H1 (cell line): Measurements from ENCODE around the gene IL17RA.

Source experiments
- EP300 ChIP-seq, 2 experiments: IDR thresholded peaks; 1 replicate in 1 of 2; 2 replicates in 1 of 2; pipeline ENCODE4 v1.6.1; 2011 to 2012; ENCODE audit warnings: low read depth in 2 of 2, low read length in 2 of 2, mild to moderate bottlenecking in 2 of 2, borderline replicate concordance in 1 of 2, inconsistent platforms in 1 of 2, moderate library complexity in 1 of 2
- EZH2 ChIP-seq: fragments of 200-600 bp; sonication (generic); IDR thresholded peaks from 2 replicates; pipeline ENCODE4 v1.7.1; 2012; ENCODE audit warnings: low read depth, mild to moderate bottlenecking, moderate library complexity, low read length, inconsistent platforms; ENCODE audit not compliant: severe bottlenecking
- HDAC2 ChIP-seq, 2 experiments: fragments of 300-600 bp in 1 of 2; sonication (generic) in 1 of 2; IDR thresholded peaks; 2 replicates each; pipeline ENCODE4 v1.6.1; 2011 to 2012; ENCODE audit warnings: low read depth in 2 of 2, low read length in 2 of 2, mild to moderate bottlenecking in 2 of 2, moderate library complexity in 2 of 2, borderline replicate concordance in 1 of 2, inconsistent platforms in 1 of 2
- KDM5A ChIP-seq: fragments of 200-600 bp; IDR thresholded peaks from 2 replicates; pipeline ENCODE4 v1.7.1; 2012; ENCODE audit warnings: mild to moderate bottlenecking, low read length, inconsistent platforms, mixed read lengths
- NANOG ChIP-seq: IDR thresholded peaks from 2 replicates; pipeline ENCODE4 v1.6.1; 2011; ENCODE audit warnings: low read length, low read depth, mild to moderate bottlenecking, inconsistent platforms; ENCODE audit not compliant: insufficient read depth, poor library complexity, severe bottlenecking
- POLR2A ChIP-seq, 2 experiments: IDR thresholded peaks; 1 replicate in 1 of 2; 2 replicates in 1 of 2; pipeline ENCODE4 v1.6.1; 2011; ENCODE audit warnings: low read depth in 2 of 2, low read length in 2 of 2, mild to moderate bottlenecking in 2 of 2; ENCODE audit errors: control extremely low read depth in 1 of 2
- TF ChIP-seq, protein P1 (sequence below): IDR thresholded peaks from 2 replicates; pipeline ENCODE4 v1.6.1; 2012; ENCODE audit warnings: low read length, inconsistent platforms
- TF ChIP-seq, protein P2 (sequence below), 3 experiments: IDR thresholded peaks; 1 replicate in 2 of 3; 2 replicates in 1 of 3; pipeline versions ENCODE4 v1.5.1 to v1.6.1; 2011; ENCODE audit warnings: low read length in 3 of 3, mild to moderate bottlenecking in 3 of 3, inconsistent platforms in 2 of 3, low read depth in 1 of 3, moderate library complexity in 1 of 3; ENCODE audit not compliant: insufficient read depth in 1 of 3; ENCODE audit errors: control extremely low read depth in 1 of 3

- no peak for TF ChIP-seq HDAC2 (IDR thresholded peaks at IDR 0.05; ENCODE audit: borderline replicate concordance in 1 of 2, low read depth in 2 of 2, low read length in 2 of 2)
- TF ChIP-seq, protein P1, sequence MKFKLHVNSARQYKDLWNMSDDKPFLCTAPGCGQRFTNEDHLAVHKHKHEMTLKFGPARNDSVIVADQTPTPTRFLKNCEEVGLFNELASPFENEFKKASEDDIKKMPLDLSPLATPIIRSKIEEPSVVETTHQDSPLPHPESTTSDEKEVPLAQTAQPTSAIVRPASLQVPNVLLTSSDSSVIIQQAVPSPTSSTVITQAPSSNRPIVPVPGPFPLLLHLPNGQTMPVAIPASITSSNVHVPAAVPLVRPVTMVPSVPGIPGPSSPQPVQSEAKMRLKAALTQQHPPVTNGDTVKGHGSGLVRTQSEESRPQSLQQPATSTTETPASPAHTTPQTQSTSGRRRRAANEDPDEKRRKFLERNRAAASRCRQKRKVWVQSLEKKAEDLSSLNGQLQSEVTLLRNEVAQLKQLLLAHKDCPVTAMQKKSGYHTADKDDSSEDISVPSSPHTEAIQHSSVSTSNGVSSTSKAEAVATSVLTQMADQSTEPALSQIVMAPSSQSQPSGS: no peak
- TF ChIP-seq KDM5A: no peak
- no peak for TF ChIP-seq EZH2
- TF ChIP-seq, protein P2, sequence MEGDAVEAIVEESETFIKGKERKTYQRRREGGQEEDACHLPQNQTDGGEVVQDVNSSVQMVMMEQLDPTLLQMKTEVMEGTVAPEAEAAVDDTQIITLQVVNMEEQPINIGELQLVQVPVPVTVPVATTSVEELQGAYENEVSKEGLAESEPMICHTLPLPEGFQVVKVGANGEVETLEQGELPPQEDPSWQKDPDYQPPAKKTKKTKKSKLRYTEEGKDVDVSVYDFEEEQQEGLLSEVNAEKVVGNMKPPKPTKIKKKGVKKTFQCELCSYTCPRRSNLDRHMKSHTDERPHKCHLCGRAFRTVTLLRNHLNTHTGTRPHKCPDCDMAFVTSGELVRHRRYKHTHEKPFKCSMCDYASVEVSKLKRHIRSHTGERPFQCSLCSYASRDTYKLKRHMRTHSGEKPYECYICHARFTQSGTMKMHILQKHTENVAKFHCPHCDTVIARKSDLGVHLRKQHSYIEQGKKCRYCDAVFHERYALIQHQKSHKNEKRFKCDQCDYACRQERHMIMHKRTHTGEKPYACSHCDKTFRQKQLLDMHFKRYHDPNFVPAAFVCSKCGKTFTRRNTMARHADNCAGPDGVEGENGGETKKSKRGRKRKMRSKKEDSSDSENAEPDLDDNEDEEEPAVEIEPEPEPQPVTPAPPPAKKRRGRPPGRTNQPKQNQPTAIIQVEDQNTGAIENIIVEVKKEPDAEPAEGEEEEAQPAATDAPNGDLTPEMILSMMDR (IDR thresholded peaks at IDR 0.05; ENCODE audit: control extremely low read depth in 1 of 3, insufficient read depth in 1 of 3, low read depth in 1 of 3, low read length in 3 of 3): no peak
- TF ChIP-seq POLR2A (IDR thresholded peaks at IDR 0.05; ENCODE audit: control extremely low read depth in 1 of 2, low read depth in 2 of 2, low read length in 2 of 2): no peak
- TF ChIP-seq NANOG: no peak
- TF ChIP-seq EP300 (IDR thresholded peaks at IDR 0.05; ENCODE audit: borderline replicate concordance in 1 of 2, low read depth in 2 of 2, low read length in 2 of 2): no peak
These were observed 13.6 kb downstream of the IL17RA start for GRCh38 chr22:17098379-17098819.
